HepG2 (cell line): Measurements from ENCODE around the gene MTMR3. TPM values are rescaled to one million over a fixed set of nuclear protein-coding genes. Genes with fewer than 3 reads are reported as not detected.

Experiments used
- CTCF ChIP-seq: sonication (generic); formaldehyde crosslinking; IDR thresholded peaks from 2 replicates; pipeline ENCODE4 v1.5.0; 2020; ENCODE audit warnings: mild to moderate bottlenecking, missing genetic modification reagents, moderate library complexity
- DPF2 ChIP-seq: sonication (generic); formaldehyde crosslinking; IDR thresholded peaks from 2 replicates; pipeline ENCODE4 v1.4.0; 2020; ENCODE audit warnings: mild to moderate bottlenecking, low read depth, missing genetic modification reagents, borderline replicate concordance
- EP300 ChIP-seq, 3 experiments: sonication (generic) in 1 of 3; formaldehyde crosslinking in 1 of 3; IDR thresholded peaks; 2 replicates each; pipeline versions ENCODE4 v1.5.1 to v1.6.1; 2011 to 2020; ENCODE audit warnings: low read depth in 2 of 3, low read length in 2 of 3, borderline replicate concordance in 1 of 3, improper control_type of control experiment in 1 of 3, mild to moderate bottlenecking in 1 of 3, missing genetic modification reagents in 1 of 3, moderate library complexity in 1 of 3
- FOXO1 ChIP-seq: sonication (generic); formaldehyde crosslinking; IDR thresholded peaks from 2 replicates; pipeline ENCODE4 v1.4.0; 2020; ENCODE audit warnings: missing genetic modification reagents
- HNF4A ChIP-seq: sonication (generic); formaldehyde crosslinking; IDR thresholded peaks from 2 replicates; pipeline ENCODE4 v1.4.0; 2020; ENCODE audit warnings: missing genetic modification reagents
- NCOA2 ChIP-seq: sonication (generic); formaldehyde crosslinking; IDR thresholded peaks from 2 replicates; pipeline ENCODE4 v1.8.0; 2022; ENCODE audit warnings: inconsistent platforms
- NR2F6 ChIP-seq, 2 experiments: IDR thresholded peaks; 2 replicates each; pipeline ENCODE4 v1.6.1; 2016; ENCODE audit warnings: antibody characterized with exemption in 1 of 2, mild to moderate bottlenecking in 1 of 2
- PPARG ChIP-seq: conservative IDR thresholded peaks from 2 replicates; pipeline ENCODE4 v1.6.1; 2016; ENCODE audit warnings: missing biosample characterization, missing genetic modification reagents
- PRPF4 ChIP-seq: fragments of 200-400 bp; formaldehyde crosslinking; IDR thresholded peaks from 2 replicates; pipeline ENCODE4 v1.6.1; 2016; ENCODE audit warnings: low read length, low read depth; ENCODE audit not compliant: poor library complexity, severe bottlenecking
- SMAD3 ChIP-seq: sonication (generic); formaldehyde crosslinking; IDR thresholded peaks from 2 replicates; pipeline ENCODE4 v1.4.0; 2020; ENCODE audit warnings: missing genetic modification reagents
- TCF7 ChIP-seq: sonication (generic); IDR thresholded peaks from 2 replicates; pipeline ENCODE4 v1.6.1; 2016; ENCODE audit warnings: antibody characterized with exemption, low read depth
- TFAP4 ChIP-seq: sonication (generic); IDR thresholded peaks from 2 replicates; pipeline ENCODE4 v1.6.1; 2016; ENCODE audit warnings: low read depth, borderline replicate concordance
- THRA ChIP-seq: sonication (generic); formaldehyde crosslinking; IDR thresholded peaks from 2 replicates; pipeline ENCODE4 v1.4.0; 2020; ENCODE audit warnings: missing genetic modification reagents, borderline replicate concordance
- ZBTB20 ChIP-seq: sonication (generic); formaldehyde crosslinking; IDR thresholded peaks from 2 replicates; pipeline ENCODE4 v1.8.1; 2023; ENCODE audit warnings: missing genetic modification reagents, low read depth, mild to moderate bottlenecking, borderline replicate concordance
- ZBTB44 ChIP-seq: sonication (generic); formaldehyde crosslinking; IDR thresholded peaks from 2 replicates; pipeline ENCODE4 v1.4.0; 2020; ENCODE audit warnings: missing genetic modification reagents
- ZFP36L1 ChIP-seq: sonication (generic); formaldehyde crosslinking; IDR thresholded peaks from 2 replicates; pipeline ENCODE4 v1.8.0; 2022; ENCODE audit warnings: mild to moderate bottlenecking, missing genetic modification reagents, moderate library complexity
- ZFY ChIP-seq: sonication (generic); formaldehyde crosslinking; IDR thresholded peaks from 2 replicates; pipeline ENCODE4 v1.4.0; 2020; ENCODE audit warnings: missing genetic modification reagents
- ZNF331 ChIP-seq: sonication (generic); formaldehyde crosslinking; IDR thresholded peaks from 2 replicates; pipeline ENCODE4 v1.4.0; 2020; ENCODE audit warnings: missing genetic modification reagents
- ZNF343 ChIP-seq: sonication (generic); formaldehyde crosslinking; IDR thresholded peaks from 2 replicates; pipeline ENCODE4 v1.4.0; 2020; ENCODE audit warnings: mild to moderate bottlenecking, missing genetic modification reagents
- ZNF431 ChIP-seq: sonication (generic); formaldehyde crosslinking; IDR thresholded peaks from 2 replicates; pipeline ENCODE4 v1.9.0; 2022; ENCODE audit warnings: missing genetic modification reagents, low read depth, mild to moderate bottlenecking, borderline replicate concordance
- polyA plus RNA-seq, 8 experiments: library from polyadenylated mRNA; depleted of rRNA in 3 of 8; stranded (reverse) in 7 of 8; unstranded in 1 of 8; fragments of >200 nt; fragmentation: Illumina TruSeq in 4 of 8; extraction: Trizol in 4 of 8; gene quantifications; 2 replicates each; pipeline versions ENCODE4 v1.2.1 to v1.2.3, GENCODE V29; 2011 to 2016; ENCODE audit warnings: low read depth in 4 of 8, missing spikeins in 1 of 8, mixed read lengths in 1 of 8; ENCODE audit not compliant: insufficient read depth in 1 of 8
- total RNA-seq, 5 experiments: library from RNA; depleted of rRNA; stranded (reverse); fragments of >200 nt; fragmentation: Illumina TruSeq; extraction: Trizol; gene quantifications; 2 replicates each; pipeline ENCODE4 v1.2.3, GENCODE V29; 2016; ENCODE audit warnings: low read depth in 1 of 5
- TF ChIP-seq, protein P1 (sequence below): sonication (generic); formaldehyde crosslinking; IDR thresholded peaks from 2 replicates; pipeline ENCODE4 v1.5.0; 2020; ENCODE audit warnings: mild to moderate bottlenecking, missing genetic modification reagents
- TF ChIP-seq, protein P2 (sequence below): sonication (generic); formaldehyde crosslinking; IDR thresholded peaks from 2 replicates; pipeline ENCODE4 v1.5.0; 2020; ENCODE audit warnings: missing genetic modification reagents, mild to moderate bottlenecking, borderline replicate concordance

The MTMR3 gene
- total and polyA plus RNA-seq, 2 of the 13 experiments (the other 11 are each of a cell fraction or from before 2014, with no cell fraction given) = 12.6 to 24.8 TPM

GRCh38 chr22:30054764-30055069 lies 171.7 kb downstream of the MTMR3 start (continued):
- TF ChIP-seq ZBTB20 (CRISPR knock-in tag) = 0 out of 2 replicates have a peak, but pooled peaks have one; percentile 24
- TF ChIP-seq ZNF343 (CRISPR knock-in tag) = no peak
- no peak for TF ChIP-seq CTCF
- peak; percentile 68; the same call in 1 of the 2 replicates for TF ChIP-seq TFAP4
- peak in 1 of 2 experiments; percentile 85; a peak in 2 of 4 replicates for TF ChIP-seq EP300 (IDR thresholded peaks at IDR 0.05; ENCODE audit: low read depth in 2 of 2, low read length in 2 of 2)
- TF ChIP-seq EP300 (CRISPR knock-in tag; IDR thresholded peaks at IDR 0.05; ENCODE audit: borderline replicate concordance) = peak; percentile 76; the same call in 1 of the 2 replicates
- peak; percentile 34; the same call in 1 of the 2 replicates for TF ChIP-seq ZNF331 (CRISPR knock-in tag)
- TF ChIP-seq PRPF4 = no peak
- no peak for TF ChIP-seq ZBTB44
- TF ChIP-seq, protein P1, sequence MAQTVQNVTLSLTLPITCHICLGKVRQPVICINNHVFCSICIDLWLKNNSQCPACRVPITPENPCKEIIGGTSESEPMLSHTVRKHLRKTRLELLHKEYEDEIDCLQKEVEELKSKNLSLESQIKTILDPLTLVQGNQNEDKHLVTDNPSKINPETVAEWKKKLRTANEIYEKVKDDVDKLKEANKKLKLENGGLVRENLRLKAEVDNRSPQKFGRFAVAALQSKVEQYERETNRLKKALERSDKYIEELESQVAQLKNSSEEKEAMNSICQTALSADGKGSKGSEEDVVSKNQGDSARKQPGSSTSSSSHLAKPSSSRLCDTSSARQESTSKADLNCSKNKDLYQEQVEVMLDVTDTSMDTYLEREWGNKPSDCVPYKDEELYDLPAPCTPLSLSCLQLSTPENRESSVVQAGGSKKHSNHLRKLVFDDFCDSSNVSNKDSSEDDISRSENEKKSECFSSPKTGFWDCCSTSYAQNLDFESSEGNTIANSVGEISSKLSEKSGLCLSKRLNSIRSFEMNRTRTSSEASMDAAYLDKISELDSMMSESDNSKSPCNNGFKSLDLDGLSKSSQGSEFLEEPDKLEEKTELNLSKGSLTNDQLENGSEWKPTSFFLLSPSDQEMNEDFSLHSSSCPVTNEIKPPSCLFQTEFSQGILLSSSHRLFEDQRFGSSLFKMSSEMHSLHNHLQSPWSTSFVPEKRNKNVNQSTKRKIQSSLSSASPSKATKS (CRISPR knock-in tag) = no peak
- TF ChIP-seq ZFY (CRISPR knock-in tag) = no peak
- TF ChIP-seq, protein P2, sequence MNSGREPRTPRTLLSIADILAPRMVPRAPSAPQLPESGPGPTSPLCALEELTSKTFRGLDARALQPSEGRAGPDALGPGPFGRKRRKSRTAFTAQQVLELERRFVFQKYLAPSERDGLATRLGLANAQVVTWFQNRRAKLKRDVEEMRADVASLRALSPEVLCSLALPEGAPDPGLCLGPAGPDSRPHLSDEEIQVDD = no peak
- no peak for TF ChIP-seq ZNF431 (CRISPR knock-in tag)
- peak; percentile 93 for TF ChIP-seq NR2F6 (IDR thresholded peaks at IDR 0.05)
- peak; percentile 92 for TF ChIP-seq NR2F6 (CRISPR knock-in tag; IDR thresholded peaks at IDR 0.05)
- peak; percentile 50; the same call in 1 of the 2 replicates for TF ChIP-seq FOXO1
- peak; percentile 86 for TF ChIP-seq NCOA2 (CRISPR knock-in tag)
- TF ChIP-seq ZFP36L1 (CRISPR knock-in tag) = no peak
- TF ChIP-seq THRA (CRISPR knock-in tag) = peak; percentile 62; the same call in 1 of the 2 replicates
- no peak for TF ChIP-seq SMAD3 (CRISPR knock-in tag)
- TF ChIP-seq PPARG = peak; percentile 72
- peak; percentile 78 for TF ChIP-seq HNF4A (CRISPR knock-in tag)
- peak; percentile 64; the same call in 1 of the 2 replicates for TF ChIP-seq DPF2 (CRISPR knock-in tag)
- peak; percentile 67; the same call in 1 of the 2 replicates for TF ChIP-seq TCF7
